AG09319 (cell line): Measurements from ENCODE around the gene IRX3.

Source experiments
- DNase-seq: peaks from one replicate; pipeline ENCODE4 v3.0.0-alpha.2; 2010; ENCODE audit warnings: low read depth; ENCODE audit errors: extremely low read depth
- TF ChIP-seq, protein P1 (sequence below): IDR thresholded peaks from 2 replicates; pipeline ENCODE4 v1.5.1; 2011; ENCODE audit warnings: low read depth, mild to moderate bottlenecking, inconsistent platforms, low read length, moderate library complexity

The IRX3 gene

DNA sequence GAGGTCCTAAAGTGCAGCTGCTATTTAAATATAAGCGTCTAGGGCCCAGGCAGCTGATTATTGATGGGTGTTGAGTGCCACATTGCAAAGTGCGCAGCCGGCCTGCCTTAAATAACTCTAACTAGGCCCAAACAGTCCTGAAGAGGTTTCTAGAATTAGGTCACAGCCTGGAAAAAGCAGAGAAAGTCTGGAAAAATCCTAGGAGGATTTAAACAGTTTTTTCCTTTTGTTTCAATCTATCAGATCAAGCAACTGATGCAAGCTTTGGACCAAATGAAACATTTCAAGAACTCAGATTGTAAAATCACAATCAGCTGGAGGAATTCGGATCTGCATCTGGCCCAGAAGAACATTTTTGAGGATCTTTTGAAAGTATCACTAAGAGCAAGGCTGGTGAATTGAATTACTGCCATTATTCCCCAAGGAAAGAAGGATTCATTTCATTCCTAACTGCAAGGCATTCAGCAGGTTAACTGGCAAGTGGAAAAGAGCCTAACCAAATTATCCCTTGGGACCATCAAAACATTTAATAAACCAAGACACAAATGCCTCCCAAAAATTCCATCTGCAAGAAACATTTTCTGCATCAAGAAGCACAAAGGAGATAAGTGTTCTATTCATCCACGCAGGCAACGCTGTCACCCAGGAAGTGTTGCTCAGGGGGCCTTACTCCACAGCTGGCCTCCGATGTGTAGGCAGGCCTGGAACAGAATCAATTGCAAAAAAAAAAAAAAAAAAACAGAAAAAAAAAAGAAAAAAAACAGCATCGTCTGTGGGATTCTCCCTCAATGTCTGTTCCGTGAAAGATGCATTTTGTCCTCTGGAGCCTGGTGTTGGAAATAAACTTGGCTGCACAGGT, 46.1 kb downstream of the IRX3 start:
- TF ChIP-seq, protein P1, sequence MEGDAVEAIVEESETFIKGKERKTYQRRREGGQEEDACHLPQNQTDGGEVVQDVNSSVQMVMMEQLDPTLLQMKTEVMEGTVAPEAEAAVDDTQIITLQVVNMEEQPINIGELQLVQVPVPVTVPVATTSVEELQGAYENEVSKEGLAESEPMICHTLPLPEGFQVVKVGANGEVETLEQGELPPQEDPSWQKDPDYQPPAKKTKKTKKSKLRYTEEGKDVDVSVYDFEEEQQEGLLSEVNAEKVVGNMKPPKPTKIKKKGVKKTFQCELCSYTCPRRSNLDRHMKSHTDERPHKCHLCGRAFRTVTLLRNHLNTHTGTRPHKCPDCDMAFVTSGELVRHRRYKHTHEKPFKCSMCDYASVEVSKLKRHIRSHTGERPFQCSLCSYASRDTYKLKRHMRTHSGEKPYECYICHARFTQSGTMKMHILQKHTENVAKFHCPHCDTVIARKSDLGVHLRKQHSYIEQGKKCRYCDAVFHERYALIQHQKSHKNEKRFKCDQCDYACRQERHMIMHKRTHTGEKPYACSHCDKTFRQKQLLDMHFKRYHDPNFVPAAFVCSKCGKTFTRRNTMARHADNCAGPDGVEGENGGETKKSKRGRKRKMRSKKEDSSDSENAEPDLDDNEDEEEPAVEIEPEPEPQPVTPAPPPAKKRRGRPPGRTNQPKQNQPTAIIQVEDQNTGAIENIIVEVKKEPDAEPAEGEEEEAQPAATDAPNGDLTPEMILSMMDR, result no peak
- peak; percentile 2 for DNase-seq

DNA sequence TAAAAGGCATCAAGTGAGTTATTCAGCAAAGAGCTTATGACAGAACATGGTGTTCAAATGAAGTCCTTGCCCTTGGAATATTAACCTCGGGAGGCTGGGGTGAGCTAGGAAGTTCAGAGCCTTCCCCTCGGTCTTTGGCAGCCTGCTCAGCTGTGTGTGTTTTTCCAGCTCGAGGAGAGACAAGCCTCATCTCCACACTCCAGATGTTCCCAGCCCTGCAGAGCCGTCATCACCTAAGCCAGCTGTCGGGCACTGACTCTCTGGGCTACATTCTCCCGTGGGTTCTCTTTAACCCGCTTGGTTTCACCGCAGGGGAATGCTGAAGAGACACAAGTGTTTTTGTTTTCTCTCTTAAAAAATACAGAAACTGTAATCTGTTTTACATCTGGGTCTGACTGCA, 47.1 kb downstream of the IRX3 start:
- no peak for DNase-seq
- TF ChIP-seq, protein P1, result no peak

DNA sequence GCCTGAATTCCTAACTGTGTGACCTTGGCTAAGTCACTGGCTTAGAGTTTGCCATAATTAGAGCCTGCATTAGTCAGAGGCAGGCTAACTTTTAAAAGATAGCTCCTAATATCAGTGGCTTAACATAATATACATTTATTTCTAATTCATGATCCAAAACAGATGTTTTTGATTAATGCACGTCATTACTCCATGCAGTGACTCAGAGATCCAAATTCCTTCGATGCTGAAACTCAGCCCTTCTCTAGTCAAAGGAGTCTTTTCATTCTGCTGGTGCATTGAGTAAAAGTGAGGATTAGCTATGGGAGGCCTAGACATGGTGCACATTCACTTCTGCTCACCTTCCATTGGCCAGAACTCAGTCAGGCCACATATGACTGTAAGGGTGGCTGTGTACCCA, 49.8 kb downstream of the IRX3 start:
- TF ChIP-seq, protein P1, result no peak
- DNase-seq, result peak; percentile 7

DNA sequence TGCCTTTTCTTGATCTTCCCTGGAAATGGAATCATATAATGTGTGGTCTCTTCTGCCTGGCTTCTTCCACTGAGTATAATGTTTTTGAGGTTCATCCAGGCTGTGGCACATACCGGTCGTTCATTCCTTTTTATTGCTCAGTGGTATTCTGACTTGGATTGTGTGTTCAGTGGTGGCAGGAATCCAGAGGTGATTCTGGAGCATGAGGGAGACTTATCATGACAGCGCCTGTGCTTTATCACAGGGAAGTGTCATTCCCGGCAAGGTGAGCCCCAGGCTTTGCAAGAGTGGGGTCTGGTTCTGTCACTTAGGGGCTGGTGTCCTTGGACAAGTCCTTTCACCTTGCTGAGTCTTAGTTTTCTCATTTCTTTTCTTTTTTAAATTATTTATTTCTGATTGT, 53.0 kb downstream of the IRX3 start:
- DNase-seq, result no peak
- TF ChIP-seq, protein P1, result no peak
